GM18520 (cell line): ENCODE data around the gene EPHB1.
"Not testable (repeated sequence)": the region's sequence is repeated elsewhere in the genome, so short reads cannot be mapped to it uniquely, and the experiment has no call there.

Experiments used
- ATAC-seq: cut with Tn5 transposase; IDR thresholded peaks from one replicate; pipeline ENCODE4 v1.9.1; 2021; ENCODE audit not compliant: unreplicated experiment

The EPHB1 gene

GRCh38 chr3:134991472-134992010 lies 196.5 kb downstream of the EPHB1 start:
- no peak for ATAC-seq

- ATAC-seq: no peak
These were observed 197.1 kb downstream of the EPHB1 start for GRCh38 chr3:134992180-134992579.

- ATAC-seq: no peak
These were observed 197.5 kb downstream of the EPHB1 start for GRCh38 chr3:134992586-134992985.

GRCh38 chr3:134993011-134993410 lies 198.0 kb downstream of the EPHB1 start:
- ATAC-seq: no peak

GRCh38 chr3:134998158-134998557 lies 203.1 kb downstream of the EPHB1 start:
- ATAC-seq: no peak

GRCh38 chr3:134998855-134999254 lies 203.8 kb downstream of the EPHB1 start:
- ATAC-seq: no peak

- ATAC-seq: no peak
These were observed 205.4 kb downstream of the EPHB1 start for GRCh38 chr3:135000465-135000864.

GRCh38 chr3:135005616-135006015 lies 210.6 kb downstream of the EPHB1 start:
- ATAC-seq: not testable (repeated sequence)

- ATAC-seq: no peak
These were observed 212.5 kb downstream of the EPHB1 start for GRCh38 chr3:135007607-135008006.

GRCh38 chr3:135008326-135008725 lies 213.3 kb downstream of the EPHB1 start:
- no peak for ATAC-seq

GRCh38 chr3:135009014-135009413 lies 214.0 kb downstream of the EPHB1 start:
- ATAC-seq: no peak

GRCh38 chr3:135012101-135012500 lies 217.0 kb downstream of the EPHB1 start:
- ATAC-seq: no peak

- ATAC-seq: no peak
These were observed 218.1 kb downstream of the EPHB1 start for GRCh38 chr3:135013206-135013605.

GRCh38 chr3:135014566-135014965 lies 219.5 kb downstream of the EPHB1 start:
- no peak for ATAC-seq

GRCh38 chr3:135017003-135017893 lies 222.2 kb downstream of the EPHB1 start:
- no peak for ATAC-seq

- peak; percentile 46 for ATAC-seq
These were observed 223.3 kb downstream of the EPHB1 start for GRCh38 chr3:135018149-135018923.

GRCh38 chr3:135020181-135020580 lies 225.1 kb downstream of the EPHB1 start:
- ATAC-seq: no peak

GRCh38 chr3:135023996-135024658 lies 229.1 kb downstream of the EPHB1 start:
- peak; percentile 96 for ATAC-seq

- ATAC-seq: not testable (repeated sequence)
These were observed 235.9 kb downstream of the EPHB1 start for GRCh38 chr3:135030768-135031615.

- no peak for ATAC-seq
These were observed 238.7 kb downstream of the EPHB1 start for GRCh38 chr3:135033737-135034136.
